ENCODE measurements around the gene RPRML.
A peak's percentile ranks its signal among the peaks of the same experiment; 100 is the strongest.

The RPRML gene

DNA sequence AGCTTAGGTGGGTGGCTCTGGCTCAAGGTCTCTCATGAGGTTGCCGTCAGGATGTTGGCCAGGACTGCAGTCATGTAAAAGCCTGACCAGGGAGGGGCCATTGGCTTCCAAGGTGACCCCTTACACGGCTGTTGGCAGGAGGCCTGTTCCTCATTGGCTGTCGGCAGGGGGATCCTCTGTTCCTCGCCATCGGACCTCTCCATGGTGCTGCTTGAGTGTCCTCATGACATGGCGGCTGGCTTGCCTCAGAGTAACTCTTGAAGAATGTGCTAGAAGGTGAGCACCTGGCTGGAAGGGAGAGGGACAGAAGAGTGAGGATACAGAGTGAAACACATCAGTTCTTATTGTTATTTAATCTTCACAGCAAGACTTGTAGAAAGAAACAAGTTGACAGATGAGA lies 4.7 kb upstream of the RPRML start:
- ATAC-seq (no peak), DNase-seq (ENCODE audit: low spot score in 2 of 2) (no peak)
- Mint-ChIP-seq H3K4me1 (no peaks in the 10 kb centered on the region), H3K27ac (no peak overlapping the region), H3K9me3 (no peaks in the 10 kb centered on the region), H3K36me3 (no peaks in the 10 kb centered on the region), H3K4me3 (no peak overlapping the region)

DNA sequence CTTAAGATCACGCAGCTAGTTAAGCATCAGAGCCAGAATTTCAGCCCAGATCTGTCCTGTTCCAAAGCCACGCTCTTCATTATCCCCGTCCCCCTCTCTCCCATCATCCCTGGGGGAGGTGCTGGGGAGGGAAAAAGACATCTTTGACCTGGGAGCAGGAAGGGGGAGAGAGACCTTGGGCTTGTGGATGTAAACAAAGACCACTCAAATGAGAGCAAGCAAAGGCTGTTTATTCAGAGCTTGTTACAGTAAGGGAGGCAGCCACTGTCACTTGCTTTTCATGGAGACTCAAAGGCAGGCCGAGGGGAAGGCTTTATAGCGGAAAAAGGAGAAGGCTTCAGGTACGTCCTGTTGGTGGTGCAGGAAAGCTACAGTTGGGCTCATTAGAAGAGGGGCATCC lies 3.5 kb upstream of the RPRML start:
- Mint-ChIP-seq H3K4me3 (no peak overlapping the region), H3K9me3 (no peaks in the 10 kb centered on the region)

DNA sequence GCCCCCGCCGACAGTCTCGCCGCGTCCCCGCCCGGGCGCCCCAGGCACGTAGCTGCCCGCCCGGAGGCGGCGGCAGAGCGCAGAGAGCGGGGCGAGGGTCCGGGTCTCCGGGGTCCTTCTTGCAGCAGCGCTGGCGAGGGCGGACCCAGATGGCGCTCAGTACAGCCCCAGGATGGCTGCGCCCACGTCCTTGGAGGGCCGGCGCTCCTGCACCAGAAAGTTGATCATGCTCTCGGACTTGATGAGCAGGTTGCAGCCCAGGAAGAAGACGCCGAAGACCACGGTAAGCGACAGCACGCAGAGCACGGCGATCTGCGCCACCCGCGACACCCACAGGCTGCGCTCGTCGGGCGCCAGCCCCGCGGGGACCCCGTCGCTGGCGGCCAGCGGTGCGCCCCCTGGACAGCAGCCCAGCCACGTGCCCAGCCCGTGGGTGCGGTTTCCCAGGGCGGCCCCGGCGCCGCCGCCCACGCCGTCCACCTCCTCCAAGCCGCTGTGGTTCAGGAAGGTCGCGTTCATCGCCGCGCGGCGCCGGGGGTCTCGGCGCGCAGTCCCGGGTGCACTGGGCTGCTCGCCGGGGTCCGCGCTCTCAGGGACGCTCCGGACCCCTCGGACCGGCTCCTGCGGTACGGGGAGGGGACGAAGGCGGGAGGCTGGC lies 435 bp downstream of the RPRML start:
- ATAC-seq = peak; percentile 53
- Mint-ChIP-seq H3K9me3 (no peaks in the 10 kb centered on the region), H3K4me3 (peak overlapping the region; percentile 70), H3K4me1 (peaks cover 9% of the 10 kb centered on the region), H3K36me3 (peaks cover 6% of the 10 kb centered on the region), H3K27ac (no peak overlapping the region)
- no peak for DNase-seq (ENCODE audit: low spot score in 2 of 2)

More for the DNA sequence above, 3.5 kb upstream of the RPRML start:
- Mint-ChIP-seq H3K4me1 (peaks cover 8% of the 10 kb centered on the region), H3K27ac (no peak overlapping the region), H3K36me3 (peaks cover 6% of the 10 kb centered on the region)
- DNase-seq (ENCODE audit: low spot score in 2 of 2) (no peak), ATAC-seq (no peak)

GRCh38 chr17:46977750-46978488 lies 1.1 kb downstream of the RPRML start:
- H3K4me3 Mint-ChIP-seq = peak overlapping the region; percentile 70
- ATAC-seq (no peak), DNase-seq (ENCODE audit: low spot score in 2 of 2) (no peak)
- H3K36me3 Mint-ChIP-seq = peaks cover 6% of the 10 kb centered on the region
- no peaks in the 10 kb centered on the region for H3K9me3 Mint-ChIP-seq
- H3K4me1 Mint-ChIP-seq = peaks cover 9% of the 10 kb centered on the region
- H3K27ac Mint-ChIP-seq = no peak overlapping the region

DNA sequence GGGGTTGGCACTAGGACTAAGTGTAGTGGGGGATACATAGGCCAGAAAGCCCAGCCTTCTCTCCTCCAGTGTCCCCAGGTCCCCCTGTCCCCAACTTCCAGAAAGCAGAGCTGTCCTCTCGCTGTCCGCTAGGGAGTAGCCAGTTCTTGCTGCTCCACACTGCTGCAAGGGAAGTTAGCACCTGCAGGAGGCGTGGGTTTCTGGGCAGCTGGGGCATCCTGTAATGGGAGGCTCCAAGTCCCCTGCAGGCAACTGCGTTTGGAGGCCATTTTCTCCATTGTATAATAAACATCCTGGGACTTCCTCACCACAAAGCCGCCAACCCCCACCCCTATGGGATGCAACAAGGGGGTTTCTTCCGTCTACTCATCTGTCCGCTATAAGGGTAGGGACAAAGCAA lies 1.7 kb downstream of the RPRML start:
- H3K9me3 Mint-ChIP-seq = no peaks in the 10 kb centered on the region
- peak overlapping the region; percentile 70 for H3K4me3 Mint-ChIP-seq
- DNase-seq (ENCODE audit: low spot score in 2 of 2) (no peak), ATAC-seq (no peak)
- H3K36me3 Mint-ChIP-seq = peaks cover 6% of the 10 kb centered on the region
- H3K4me1 Mint-ChIP-seq = peaks cover 9% of the 10 kb centered on the region
- H3K27ac Mint-ChIP-seq = no peak overlapping the region

DNA sequence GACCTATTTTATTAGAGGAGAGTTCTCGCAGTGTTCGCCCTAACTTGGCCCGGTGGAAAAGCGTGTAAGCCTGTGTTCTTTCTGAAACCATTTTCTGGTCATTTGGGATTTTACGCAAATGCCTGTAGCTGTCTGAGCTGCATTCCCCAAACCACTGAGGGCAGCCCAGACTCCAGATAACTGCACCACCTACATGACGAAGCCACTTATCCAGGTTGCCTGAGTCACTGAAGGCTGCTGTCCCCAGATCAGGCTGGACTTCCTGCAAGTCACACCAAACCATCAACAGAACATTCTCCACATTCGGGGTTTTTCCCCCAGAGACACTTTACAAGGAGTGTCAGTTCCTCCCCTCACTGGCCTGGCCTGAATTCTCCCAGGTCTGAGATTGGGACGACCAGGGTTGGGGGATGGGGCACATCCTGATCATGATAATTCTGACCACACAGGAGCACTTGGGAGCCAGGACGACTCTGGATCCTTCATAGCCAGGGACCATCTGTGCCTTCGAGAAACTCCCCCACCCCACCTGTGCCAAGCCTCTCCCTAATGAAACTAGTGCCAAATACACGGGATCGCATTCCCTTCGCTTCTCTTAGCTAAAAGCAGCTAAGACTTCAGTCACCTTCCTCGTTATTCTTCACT lies 2.3 kb downstream of the RPRML start:
- no peak overlapping the region for H3K27ac Mint-ChIP-seq
- no peak overlapping the region for H3K4me3 Mint-ChIP-seq
- H3K9me3 Mint-ChIP-seq = no peaks in the 10 kb centered on the region
- no peak for DNase-seq (ENCODE audit: low spot score in 2 of 2)
- peaks cover 9% of the 10 kb centered on the region for H3K4me1 Mint-ChIP-seq
- no peak for ATAC-seq
- H3K36me3 Mint-ChIP-seq = peaks cover 6% of the 10 kb centered on the region

DNA sequence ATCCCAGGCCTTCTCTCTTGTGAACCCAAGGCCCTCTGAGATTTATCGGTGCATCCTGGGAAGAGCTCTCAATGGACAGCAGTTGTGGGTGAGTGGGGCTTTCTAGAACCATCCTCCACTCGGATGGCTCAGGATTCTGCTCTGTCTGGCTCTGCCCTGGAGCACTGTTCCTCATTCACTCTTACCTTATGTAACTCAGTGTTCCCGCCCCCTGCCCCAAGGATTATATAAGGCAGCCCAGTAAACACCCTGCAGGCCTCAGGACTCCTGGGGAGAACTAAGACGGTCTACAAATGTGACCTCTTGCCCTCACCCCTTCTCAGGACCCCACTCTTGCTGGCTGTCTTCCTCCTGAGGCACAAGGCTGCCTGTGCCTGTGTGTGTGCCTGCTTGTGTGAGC lies 3.8 kb downstream of the RPRML start:
- Mint-ChIP-seq H3K36me3 (peaks cover 6% of the 10 kb centered on the region), H3K27ac (no peak overlapping the region), H3K4me1 (peaks cover 9% of the 10 kb centered on the region), H3K9me3 (no peaks in the 10 kb centered on the region), H3K4me3 (no peak overlapping the region)
- ATAC-seq (no peak), DNase-seq (ENCODE audit: low spot score in 2 of 2) (no peak)

- Mint-ChIP-seq H3K4me1 (peaks cover 9% of the 10 kb centered on the region), H3K27ac (no peak overlapping the region), H3K9me3 (no peaks in the 10 kb centered on the region), H3K4me3 (no peak overlapping the region), H3K36me3 (peaks cover 6% of the 10 kb centered on the region)
- ATAC-seq (no peak), DNase-seq (ENCODE audit: low spot score in 2 of 2) (no peak)
Observed at GRCh38 chr17:46974086-46974485, 5.0 kb downstream of the RPRML start.

DNA sequence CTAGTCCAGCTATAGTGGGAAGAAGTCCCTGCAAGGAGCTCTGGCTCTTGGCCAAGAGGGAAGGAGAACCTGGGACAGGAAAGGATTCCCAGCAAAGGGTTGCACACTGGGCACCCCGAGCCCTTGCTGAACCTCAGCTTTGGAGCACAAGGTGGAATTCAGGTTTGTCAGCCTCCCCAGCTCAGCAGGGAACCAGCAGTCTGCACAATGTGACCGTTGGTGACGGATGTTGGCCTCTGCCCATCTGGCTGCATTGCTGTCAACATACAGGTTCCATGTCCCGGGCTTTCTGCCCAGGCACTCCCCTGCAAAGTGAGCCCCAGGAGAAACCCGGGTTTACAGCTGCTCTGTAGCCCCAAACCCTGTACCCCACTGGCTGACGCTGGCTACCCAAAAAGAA lies 6.7 kb downstream of the RPRML start:
- H3K4me3 Mint-ChIP-seq = no peak overlapping the region
- no peaks in the 10 kb centered on the region for H3K9me3 Mint-ChIP-seq
- ATAC-seq = no peak
- H3K4me1 Mint-ChIP-seq = no peaks in the 10 kb centered on the region
- no peak overlapping the region for H3K27ac Mint-ChIP-seq
- no peak for DNase-seq (ENCODE audit: low spot score in 2 of 2)
- H3K36me3 Mint-ChIP-seq = no peaks in the 10 kb centered on the region

GRCh38 chr17:46971647-46972300 lies 7.3 kb downstream of the RPRML start:
- no peak for ATAC-seq
- no peak for DNase-seq (ENCODE audit: low spot score in 2 of 2)
- H3K4me3 Mint-ChIP-seq = no peak overlapping the region
- no peaks in the 10 kb centered on the region for H3K4me1 Mint-ChIP-seq
- no peaks in the 10 kb centered on the region for H3K36me3 Mint-ChIP-seq
- no peak overlapping the region for H3K27ac Mint-ChIP-seq
- no peaks in the 10 kb centered on the region for H3K9me3 Mint-ChIP-seq

- Mint-ChIP-seq H3K9me3 (no peaks in the 10 kb centered on the region), H3K36me3 (no peaks in the 10 kb centered on the region), H3K4me3 (no peak overlapping the region), H3K27ac (no peak overlapping the region), H3K4me1 (no peaks in the 10 kb centered on the region)
- ATAC-seq (no peak), DNase-seq (ENCODE audit: low spot score in 2 of 2) (no peak)
Observed at GRCh38 chr17:46968896-46969295, 10.2 kb downstream of the RPRML start.

- no peak for ATAC-seq
- H3K36me3 Mint-ChIP-seq = no peaks in the 10 kb centered on the region
- no peaks in the 10 kb centered on the region for H3K4me1 Mint-ChIP-seq
- DNase-seq (ENCODE audit: low spot score in 2 of 2) = no peak
- no peak overlapping the region for H3K4me3 Mint-ChIP-seq
- no peaks in the 10 kb centered on the region for H3K9me3 Mint-ChIP-seq
- no peak overlapping the region for H3K27ac Mint-ChIP-seq
Observed at GRCh38 chr17:46968224-46968834, 10.7 kb downstream of the RPRML start.

DNA sequence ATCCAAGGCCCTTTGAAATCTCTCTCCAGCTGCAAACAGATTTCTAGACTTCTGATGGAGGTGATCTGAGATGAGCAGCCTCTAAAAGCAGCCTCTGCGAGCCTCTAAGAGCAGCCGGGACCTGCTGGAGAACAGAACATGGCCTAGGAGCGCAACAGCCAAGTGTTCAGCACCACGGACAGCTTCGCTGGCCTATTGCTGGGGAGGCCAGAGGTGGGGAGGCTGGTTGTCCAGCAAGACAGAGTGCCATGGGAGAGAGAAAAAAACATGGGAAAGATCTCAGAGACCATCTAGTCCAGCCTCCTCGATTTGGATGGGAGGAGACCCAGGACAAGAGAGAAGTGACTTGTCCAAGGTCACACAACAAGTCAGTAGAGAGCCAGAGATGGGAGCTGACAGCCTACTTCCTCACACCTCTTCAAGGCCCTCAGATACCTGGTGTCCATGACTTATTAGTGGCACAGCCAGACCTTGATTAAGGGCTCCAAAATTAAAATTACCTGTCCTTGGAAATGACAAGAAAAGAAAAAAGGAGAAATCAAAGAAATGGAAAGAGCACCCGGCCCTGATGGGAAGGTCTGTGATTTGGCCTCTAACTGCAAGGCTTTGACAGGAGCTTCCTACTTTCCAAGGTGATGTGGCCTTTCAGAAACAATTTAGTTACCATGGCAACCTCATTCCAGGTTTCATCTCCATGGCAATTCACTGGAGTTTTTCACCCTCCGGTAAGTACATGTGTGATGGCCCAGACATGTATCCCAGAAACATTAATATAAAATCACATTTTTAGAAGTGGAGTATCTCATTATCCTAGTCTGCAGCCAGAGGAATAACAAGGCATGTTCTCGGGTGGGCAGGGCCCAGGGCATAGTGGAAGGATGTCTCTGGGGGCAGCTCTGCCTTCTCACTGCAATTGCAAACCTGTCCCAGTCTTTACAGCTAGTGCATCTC lies 14.5 kb downstream of the RPRML start:
- Mint-ChIP-seq H3K9me3 (peaks cover 8% of the 10 kb centered on the region), H3K4me3 (no peak overlapping the region), H3K36me3 (no peaks in the 10 kb centered on the region), H3K27ac (no peak overlapping the region), H3K4me1 (peaks cover 6% of the 10 kb centered on the region)
- DNase-seq (ENCODE audit: low spot score in 2 of 2) = no peak
- ATAC-seq = no peak

GRCh38 chr17:46963571-46963970 lies 15.5 kb downstream of the RPRML start:
- ATAC-seq (no peak), DNase-seq (ENCODE audit: low spot score in 2 of 2) (no peak)
- Mint-ChIP-seq H3K4me3 (no peak overlapping the region), H3K27ac (no peak overlapping the region), H3K9me3 (peaks cover 8% of the 10 kb centered on the region), H3K36me3 (no peaks in the 10 kb centered on the region), H3K4me1 (peaks cover 6% of the 10 kb centered on the region)

All from stimulated activated effector memory CD8-positive, alpha-beta T cell treated with anti-CD3 and anti-CD28 coated beads, Interleukin-12 subunit alpha, Interleukin-12 subunit beta, amount 100 ng/mL, for 72 hours (primary cell).